Parathyroid adenoma (tissue), 2 donors: Measurements from ENCODE around the gene CLDN8.

Experiments used
- H2AFZ ChIP-seq: fragments of 300-600 bp; sonication (generic); one replicate; pipeline ENCODE4 v1.7.0; 2017; ENCODE audit warnings: antibody characterized with exemption, mild to moderate bottlenecking
- H3K27ac ChIP-seq: fragments of 300-600 bp; sonication (generic); one replicate; pipeline ENCODE4 v1.7.0; 2017
- H3K27me3 ChIP-seq: fragments of 300-600 bp; sonication (generic); one replicate; pipeline ENCODE4 v1.7.0; 2017; ENCODE audit warnings: low read length; ENCODE audit not compliant: control insufficient read depth, insufficient read depth
- H3K36me3 ChIP-seq: fragments of 300-600 bp; sonication (generic); one replicate; pipeline ENCODE4 v1.7.0; 2017; ENCODE audit warnings: low read length; ENCODE audit not compliant: control insufficient read depth, insufficient read depth
- H3K4me1 ChIP-seq: fragments of 300-600 bp; sonication (generic); one replicate; pipeline ENCODE4 v1.7.0; 2017; ENCODE audit warnings: control low read depth
- H3K4me2 ChIP-seq: fragments of 300-600 bp; sonication (generic); one replicate; pipeline ENCODE4 v1.7.0; 2017; ENCODE audit warnings: low read length
- H3K4me3 ChIP-seq: fragments of 300-600 bp; sonication (generic); one replicate; pipeline ENCODE4 v1.7.0; 2017; ENCODE audit warnings: low read depth, low read length
- H3K79me2 ChIP-seq: fragments of 300-600 bp; sonication (generic); one replicate; pipeline ENCODE4 v1.7.0; 2017; ENCODE audit warnings: control low read depth
- H3K9ac ChIP-seq: fragments of 300-600 bp; sonication (generic); one replicate; pipeline ENCODE4 v1.7.0; 2017; ENCODE audit warnings: mild to moderate bottlenecking
- H3K9me3 ChIP-seq: fragments of 300-600 bp; sonication (generic); one replicate; pipeline ENCODE4 v1.7.0; 2017; ENCODE audit warnings: low read length; ENCODE audit not compliant: control insufficient read depth
- CTCF ChIP-seq: fragments of 300-600 bp; sonication (generic); IDR thresholded peaks from one replicate; pipeline ENCODE4 v1.7.0; 2017; ENCODE audit warnings: antibody characterized with exemption, mild to moderate bottlenecking
- donor health status: primary hyperparathyroidism.

CLDN8 gene

GRCh38 chr21:30168086-30168485 is 47.8 kb downstream of the CLDN8 start:
- Histone ChIP-seq H3K4me3 (no peak overlapping the region), H3K36me3 (no peaks in the 10 kb centered on the region), H3K27me3 (no peaks in the 10 kb centered on the region), H3K9ac (no peak overlapping the region), H3K4me1 (no peaks in the 10 kb centered on the region), H3K27ac (no peak overlapping the region), H3K4me2 (no peak overlapping the region), H2AFZ (no peak overlapping the region), H3K79me2 (no peaks in the 10 kb centered on the region), H3K9me3 (no peaks in the 10 kb centered on the region)
- no peak for TF ChIP-seq CTCF

DNA sequence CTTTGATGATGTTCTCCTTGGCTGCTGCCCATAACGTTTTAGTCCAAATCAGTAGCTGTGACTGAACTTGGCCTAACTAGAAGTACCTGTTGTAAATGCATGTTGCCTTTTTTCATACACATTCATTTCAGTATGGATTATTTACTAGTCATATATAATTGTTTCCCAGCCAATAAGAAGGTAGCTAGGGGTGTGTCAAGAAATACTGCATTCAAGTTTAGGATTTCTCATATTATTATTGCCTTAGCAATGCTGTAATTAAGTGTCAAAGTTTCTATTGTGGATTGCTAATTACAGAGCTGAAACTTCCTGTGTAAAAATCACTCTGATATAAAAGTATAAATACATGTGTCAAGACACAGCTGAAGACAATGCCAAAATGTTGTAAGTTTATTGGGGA is 49.2 kb downstream of the CLDN8 start, which contains the start of gene CLDN17:
TSS of gene CLDN17 (minus strand) at position 101 of the 400 bp plus-strand sequence. CDS start 188 bp downstream, outside the sequence.
- no peak within 1 kb of the TSS for H2AFZ ChIP-seq
- no peak within 1 kb of the TSS for H3K4me3 ChIP-seq
- no peak within 1 kb of the TSS for H3K9ac ChIP-seq
- H3K27ac ChIP-seq, result no peak within 1 kb of the TSS
- H3K9me3 ChIP-seq, result no peaks in the 10 kb centered on the region
- no peaks in the 10 kb centered on the region for H3K4me1 ChIP-seq
- H3K4me2 ChIP-seq, result no peak within 1 kb of the TSS
- TF ChIP-seq CTCF, result no peak
- no peaks in the 10 kb centered on the region for H3K27me3 ChIP-seq
- no peaks in the 10 kb centered on the region for H3K36me3 ChIP-seq
- H3K79me2 ChIP-seq, result no peaks in the 10 kb centered on the region

DNA sequence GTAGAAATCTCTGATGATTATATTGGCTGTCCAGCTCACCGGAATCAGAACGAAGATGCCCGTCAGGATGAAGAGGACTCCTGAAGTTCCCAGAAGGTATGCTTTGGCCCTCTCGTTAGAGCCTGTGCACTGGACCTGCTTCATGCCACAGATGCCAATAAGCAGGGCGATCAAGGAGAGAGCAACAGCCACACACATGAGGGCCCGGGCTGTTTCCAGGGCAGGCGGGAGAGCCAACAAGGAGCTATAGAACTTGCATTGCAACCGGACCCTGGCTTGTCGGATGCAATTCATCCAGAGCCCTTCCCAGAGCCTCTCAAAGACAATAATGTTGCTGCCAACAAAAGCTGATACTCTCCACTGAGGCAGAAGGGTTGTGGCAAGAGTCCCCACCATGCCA is 49.7 kb downstream of the CLDN8 start:
- Histone ChIP-seq H3K9ac (no peak overlapping the region), H3K27me3 (no peaks in the 10 kb centered on the region), H3K36me3 (no peaks in the 10 kb centered on the region), H3K4me3 (no peak overlapping the region), H2AFZ (no peak overlapping the region), H3K27ac (no peak overlapping the region), H3K9me3 (no peaks in the 10 kb centered on the region), H3K4me1 (no peaks in the 10 kb centered on the region), H3K79me2 (no peaks in the 10 kb centered on the region), H3K4me2 (no peak overlapping the region)
- TF ChIP-seq CTCF, result no peak

GRCh38 chr21:30164796-30165195 is 51.1 kb downstream of the CLDN8 start:
- Histone ChIP-seq H3K4me3 (no peak overlapping the region), H2AFZ (no peak overlapping the region), H3K9ac (no peak overlapping the region), H3K27me3 (no peaks in the 10 kb centered on the region), H3K4me1 (no peaks in the 10 kb centered on the region), H3K27ac (no peak overlapping the region), H3K36me3 (no peaks in the 10 kb centered on the region), H3K9me3 (no peaks in the 10 kb centered on the region), H3K4me2 (no peak overlapping the region), H3K79me2 (no peaks in the 10 kb centered on the region)
- no peak for TF ChIP-seq CTCF
